ENCODE results near the gene FAF1.

Gene FAF1

GRCh38 chr1:50995651-50996050, 35.6 kb upstream of the FAF1 start:
- H3K9me3 ChIP-seq (ENCODE audit: control insufficient read depth, insufficient read depth, low read length), result no peaks in the 10 kb centered on the region
- no peak overlapping the region for H3K4me2 ChIP-seq (ENCODE audit: low read length)
- peaks cover 20% of the 10 kb centered on the region for H3K4me1 ChIP-seq (ENCODE audit: control insufficient read depth, low read length)
- no peaks in the 10 kb centered on the region for H4K20me1 ChIP-seq (ENCODE audit: control insufficient read depth, insufficient read depth, low read depth, low read length)
- peaks cover 6% of the 10 kb centered on the region; the same call in 1 of the 2 replicates for H3K36me3 ChIP-seq (ENCODE audit: control insufficient read depth, low read length)
- no peaks in the 10 kb centered on the region for H3K27me3 ChIP-seq (ENCODE audit: control insufficient read depth, low read length)
- H3K9me2 ChIP-seq (replicated peaks; ENCODE audit: control insufficient read depth, low read length), result no peaks in the 10 kb centered on the region
- H3K4me3 ChIP-seq (ENCODE audit: low read length), result no peak overlapping the region
- peaks cover 31% of the 10 kb centered on the region for H3K79me2 ChIP-seq (ENCODE audit: control insufficient read depth, low read length)
- peaks cover 12% of the 10 kb centered on the region for H3F3A ChIP-seq (ENCODE audit: control insufficient read depth, insufficient read depth)
- TF ChIP-seq CTCF (IDR thresholded peaks at IDR 0.05; ENCODE audit: low read depth, low read length, poor library complexity, severe bottlenecking) (no peak), EZH2phosphoT487 (IDR thresholded peaks at IDR 0.05; ENCODE audit: borderline replicate concordance, low read length) (no peak)
- no peak overlapping the region for H3K27ac ChIP-seq (ENCODE audit: low read depth, low read length)

- Histone ChIP-seq H3K9me3 (ENCODE audit: control insufficient read depth, insufficient read depth, low read length) (no peaks in the 10 kb centered on the region), H3K4me2 (ENCODE audit: low read length) (no peak overlapping the region), H3F3A (ENCODE audit: control insufficient read depth, insufficient read depth) (peaks cover 7% of the 10 kb centered on the region), H4K20me1 (ENCODE audit: control insufficient read depth, insufficient read depth, low read depth, low read length) (no peaks in the 10 kb centered on the region), H3K36me3 (ENCODE audit: control insufficient read depth, low read length) (peaks cover 6% of the 10 kb centered on the region; the same call in 1 of the 2 replicates), H3K9me2 (replicated peaks; ENCODE audit: control insufficient read depth, low read length) (no peaks in the 10 kb centered on the region), H3K79me2 (ENCODE audit: control insufficient read depth, low read length) (peaks cover 35% of the 10 kb centered on the region), H3K4me1 (ENCODE audit: control insufficient read depth, low read length) (peaks cover 16% of the 10 kb centered on the region), H3K4me3 (ENCODE audit: low read length) (no peak overlapping the region), H3K27me3 (ENCODE audit: control insufficient read depth, low read length) (no peaks in the 10 kb centered on the region), H3K27ac (ENCODE audit: low read depth, low read length) (no peak overlapping the region)
- no peak for TF ChIP-seq EZH2phosphoT487 (IDR thresholded peaks at IDR 0.05; ENCODE audit: borderline replicate concordance, low read length)
- no peak for TF ChIP-seq CTCF (IDR thresholded peaks at IDR 0.05; ENCODE audit: low read depth, low read length, poor library complexity, severe bottlenecking)
Observed at GRCh38 chr1:50994997-50995396, 34.9 kb upstream of the FAF1 start.

- H4K20me1 ChIP-seq (ENCODE audit: control insufficient read depth, insufficient read depth, low read depth, low read length), result no peaks in the 10 kb centered on the region
- no peaks in the 10 kb centered on the region for H3K9me2 ChIP-seq (replicated peaks; ENCODE audit: control insufficient read depth, low read length)
- no peaks in the 10 kb centered on the region for H3K27me3 ChIP-seq (ENCODE audit: control insufficient read depth, low read length)
- no peaks in the 10 kb centered on the region for H3K9me3 ChIP-seq (ENCODE audit: control insufficient read depth, insufficient read depth, low read length)
- H3F3A ChIP-seq (ENCODE audit: control insufficient read depth, insufficient read depth), result no peaks in the 10 kb centered on the region
- TF ChIP-seq CTCF (IDR thresholded peaks at IDR 0.05; ENCODE audit: low read depth, low read length, poor library complexity, severe bottlenecking) (no peak), EZH2phosphoT487 (IDR thresholded peaks at IDR 0.05; ENCODE audit: borderline replicate concordance, low read length) (no peak)
- no peak overlapping the region for H3K4me2 ChIP-seq (ENCODE audit: low read length)
- H3K79me2 ChIP-seq (ENCODE audit: control insufficient read depth, low read length), result peaks cover 46% of the 10 kb centered on the region
- H3K27ac ChIP-seq (ENCODE audit: low read depth, low read length), result no peak overlapping the region
- H3K36me3 ChIP-seq (ENCODE audit: control insufficient read depth, low read length), result peaks cover 10% of the 10 kb centered on the region
- peaks cover 10% of the 10 kb centered on the region for H3K4me1 ChIP-seq (ENCODE audit: control insufficient read depth, low read length)
- H3K4me3 ChIP-seq (ENCODE audit: low read length), result no peak overlapping the region
Observed at GRCh38 chr1:50993645-50994044, 33.6 kb upstream of the FAF1 start.

Measured in DOHH2 (cell line).